GM19193 (cell line): ENCODE measurements around the gene SUMF2.
A peak's percentile ranks its signal among the peaks of the same experiment; 100 is the strongest.

Source experiments
- POLR2A ChIP-seq: IDR thresholded peaks from 4 replicates; pipeline ENCODE4 v1.6.1; 2011; ENCODE audit not compliant: insufficient read depth, insufficient read length; ENCODE audit errors: extremely low read depth

SUMF2 gene

GRCh38 chr7:56106108-56107073, 42.3 kb downstream of the SUMF2 start, which contains the start of gene CHCHD2:
Gene CHCHD2 (minus strand): TSS chr7:56106476. CDS start chr7:56106413, 63 bp downstream.
- TF ChIP-seq POLR2A: peak; percentile 86

GRCh38 chr7:56107954-56108258, 43.8 kb downstream of the SUMF2 start:
- TF ChIP-seq POLR2A: no peak

DNA sequence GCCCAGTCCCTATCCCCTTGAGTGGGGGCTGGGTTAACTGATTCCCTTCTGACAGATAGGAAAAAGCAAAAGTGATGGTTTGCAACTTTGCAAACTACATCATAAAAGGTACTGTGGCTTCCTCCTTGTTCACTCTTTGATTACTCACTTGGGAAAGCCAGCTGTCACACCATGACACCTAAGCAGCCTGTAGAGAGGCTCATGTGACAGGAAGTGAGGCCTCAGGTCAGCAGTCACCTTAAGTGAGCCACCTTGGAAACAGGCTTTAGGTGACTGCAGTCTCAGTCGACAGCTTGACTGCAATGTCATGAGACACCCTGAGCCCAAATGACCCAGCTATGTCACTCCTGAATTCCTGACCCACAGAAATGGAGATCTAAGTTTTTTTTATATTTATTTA, 46.5 kb downstream of the SUMF2 start:
- no peak for TF ChIP-seq POLR2A

- TF ChIP-seq POLR2A: no peak
These were observed 51.9 kb downstream of the SUMF2 start, which contains the start of gene NUPR2 for GRCh38 chr7:56115852-56116538. Gene NUPR2 (minus strand): TSS chr7:56116417. CDS start chr7:56116314, 103 bp downstream.

GRCh38 chr7:56121440-56121839, 57.4 kb downstream of the SUMF2 start:
- no peak for TF ChIP-seq POLR2A

DNA sequence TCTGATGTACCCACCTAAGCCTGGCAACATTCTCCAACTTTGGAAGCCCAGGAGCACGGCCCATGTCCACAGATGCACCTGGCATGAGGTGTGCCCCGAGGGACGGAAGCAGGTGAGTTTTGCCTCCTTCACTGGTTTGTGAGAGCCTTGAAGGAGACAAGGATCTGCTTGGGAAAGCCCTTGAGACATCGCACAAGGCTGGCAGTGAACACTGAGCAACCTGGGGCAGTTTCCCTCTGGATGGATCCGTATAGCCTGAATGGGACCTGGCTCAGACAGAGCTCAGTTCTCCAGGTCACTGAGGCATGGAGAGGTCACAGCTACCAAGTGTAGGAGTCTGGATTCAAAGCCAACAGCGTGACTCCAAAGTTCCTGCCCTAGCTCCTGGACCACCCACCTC, 60.9 kb downstream of the SUMF2 start:
- no peak for TF ChIP-seq POLR2A

DNA sequence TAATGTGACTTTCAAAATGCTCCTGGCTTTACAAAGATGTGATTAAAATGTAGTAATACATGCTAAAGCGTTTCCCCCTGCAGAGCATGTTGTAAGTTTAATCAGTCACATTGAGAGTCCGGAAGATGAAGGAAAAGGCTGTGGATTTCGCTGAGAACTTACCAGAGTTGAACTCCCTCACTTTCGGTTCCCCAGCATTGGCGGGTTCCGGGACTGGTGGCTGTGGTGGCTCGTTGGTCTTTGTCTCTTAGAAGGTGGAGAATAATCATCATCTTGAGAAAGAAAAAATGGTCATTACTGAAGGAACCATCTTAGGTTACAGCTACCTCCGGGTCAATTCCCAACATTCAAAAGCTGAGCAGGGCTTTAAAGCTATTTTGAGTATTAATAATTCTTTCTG, 61.7 kb downstream of the SUMF2 start:
- no peak for TF ChIP-seq POLR2A

GRCh38 chr7:56127241-56127975, 63.3 kb downstream of the SUMF2 start:
- no peak for TF ChIP-seq POLR2A
